ENCODE measurements around the gene SPTBN2.

- no peak for TF ChIP-seq POLR2A (IDR thresholded peaks at IDR 0.05; ENCODE audit: low read depth, low read length)
- TF ChIP-seq POLR2AphosphoS5 (IDR thresholded peaks at IDR 0.05; ENCODE audit: low read depth, low read length): no peak
These were observed 12.0 kb downstream of the SPTBN2 start for GRCh38 chr11:66716996-66717395.
